ENCODE results near the gene CHMP6.

GRCh38 chr17:80999536-81000333 is 8.1 kb downstream of the CHMP6 start:
- TF ChIP-seq CTCF (conservative IDR thresholded peaks at IDR 0.05; ENCODE audit: low read length), result no peak
- no peak for TF ChIP-seq EZH2phosphoT487 (IDR thresholded peaks at IDR 0.05; ENCODE audit: borderline replicate concordance)
